Measurements from ENCODE around the gene TPPP2.
A peak's percentile ranks its signal among the peaks of the same experiment; 100 is the strongest.

TPPP2 gene

DNA sequence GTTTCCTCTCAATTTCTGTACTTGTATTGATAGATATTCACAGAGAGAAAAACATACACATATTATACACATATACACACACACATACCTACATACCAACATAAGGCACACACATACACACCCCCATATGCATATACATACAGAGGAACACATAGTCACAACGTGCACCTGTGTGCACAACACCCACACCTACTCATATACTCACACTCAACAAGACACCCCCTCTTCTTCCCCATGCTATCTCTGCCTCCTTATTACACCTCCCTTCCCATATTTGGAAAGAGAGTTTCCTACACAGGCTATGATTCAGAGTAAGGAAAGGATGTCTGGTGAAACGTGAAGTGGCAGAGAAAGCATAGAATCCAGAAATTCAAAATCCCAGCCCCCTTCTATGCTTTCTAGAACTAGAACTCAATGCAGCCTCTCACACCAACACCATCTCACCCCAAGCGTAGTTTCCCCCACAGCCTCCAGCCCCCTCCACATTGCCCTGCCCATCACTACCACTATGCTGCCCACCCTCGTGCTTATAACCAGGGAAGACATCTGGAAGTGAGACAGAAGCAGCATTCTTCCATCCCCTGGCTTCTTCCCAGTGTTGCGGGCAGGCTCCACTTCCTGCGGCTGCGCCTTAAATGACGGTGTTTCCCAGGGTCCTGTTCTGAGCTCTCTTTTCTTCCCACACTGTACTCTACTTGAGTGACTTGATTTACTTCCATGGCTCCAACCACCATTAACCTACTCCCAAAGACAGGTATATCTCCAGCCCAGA, 30.0 kb downstream of the TPPP2 start:
- no peak for DNase-seq

- DNase-seq: no peak
Measured at GRCh38 chr14:21060614-21061346, 30.8 kb downstream of the TPPP2 start.

DNA sequence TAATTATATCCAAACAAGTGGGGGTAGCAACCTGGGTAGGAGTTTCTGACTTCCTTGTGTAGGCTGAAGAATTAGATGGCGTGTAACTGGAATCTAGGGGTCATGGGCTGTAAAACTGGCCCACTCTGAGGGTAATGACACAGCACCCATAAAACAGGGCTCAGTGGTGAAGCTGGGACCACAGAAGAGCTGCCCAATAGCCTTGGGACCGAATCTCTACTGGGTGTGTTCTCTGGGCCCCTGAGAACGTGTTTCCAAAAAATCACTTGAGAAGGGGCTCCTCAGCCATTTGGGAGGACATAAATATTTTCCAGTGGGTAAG, 31.3 kb downstream of the TPPP2 start:
- no peak for DNase-seq

- DNase-seq: no peak
Measured at GRCh38 chr14:21063479-21063878, 33.5 kb downstream of the TPPP2 start.

DNA sequence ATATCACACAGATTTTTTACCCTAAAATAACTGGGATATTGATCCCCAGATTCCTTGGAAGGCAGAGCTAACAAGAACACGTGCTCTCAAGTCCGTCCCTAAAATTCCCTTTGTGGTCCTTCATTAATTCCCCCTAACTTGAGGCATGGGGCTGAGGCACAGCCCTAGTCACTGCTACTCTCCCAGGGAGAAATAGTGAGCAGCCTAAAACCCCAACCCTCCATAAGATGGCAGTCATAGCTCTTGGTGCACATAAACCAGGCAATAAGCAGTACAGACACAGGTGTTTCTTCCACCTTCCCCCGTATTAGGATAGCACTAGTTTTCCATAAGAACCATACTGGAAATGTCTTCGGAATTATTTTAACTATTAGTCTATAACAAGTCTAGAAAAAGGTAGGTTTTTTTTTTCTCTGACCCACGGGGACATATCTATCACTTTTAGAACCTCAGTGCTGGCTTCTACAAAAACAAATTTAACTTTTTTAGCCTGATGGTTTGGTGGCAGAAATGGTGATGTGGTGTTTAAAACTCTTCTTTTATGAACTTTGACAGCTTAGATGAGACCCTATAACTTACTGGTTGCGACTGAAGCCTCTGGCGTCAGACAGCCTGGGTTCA, 37.0 kb downstream of the TPPP2 start:
- no peak for DNase-seq

DNA sequence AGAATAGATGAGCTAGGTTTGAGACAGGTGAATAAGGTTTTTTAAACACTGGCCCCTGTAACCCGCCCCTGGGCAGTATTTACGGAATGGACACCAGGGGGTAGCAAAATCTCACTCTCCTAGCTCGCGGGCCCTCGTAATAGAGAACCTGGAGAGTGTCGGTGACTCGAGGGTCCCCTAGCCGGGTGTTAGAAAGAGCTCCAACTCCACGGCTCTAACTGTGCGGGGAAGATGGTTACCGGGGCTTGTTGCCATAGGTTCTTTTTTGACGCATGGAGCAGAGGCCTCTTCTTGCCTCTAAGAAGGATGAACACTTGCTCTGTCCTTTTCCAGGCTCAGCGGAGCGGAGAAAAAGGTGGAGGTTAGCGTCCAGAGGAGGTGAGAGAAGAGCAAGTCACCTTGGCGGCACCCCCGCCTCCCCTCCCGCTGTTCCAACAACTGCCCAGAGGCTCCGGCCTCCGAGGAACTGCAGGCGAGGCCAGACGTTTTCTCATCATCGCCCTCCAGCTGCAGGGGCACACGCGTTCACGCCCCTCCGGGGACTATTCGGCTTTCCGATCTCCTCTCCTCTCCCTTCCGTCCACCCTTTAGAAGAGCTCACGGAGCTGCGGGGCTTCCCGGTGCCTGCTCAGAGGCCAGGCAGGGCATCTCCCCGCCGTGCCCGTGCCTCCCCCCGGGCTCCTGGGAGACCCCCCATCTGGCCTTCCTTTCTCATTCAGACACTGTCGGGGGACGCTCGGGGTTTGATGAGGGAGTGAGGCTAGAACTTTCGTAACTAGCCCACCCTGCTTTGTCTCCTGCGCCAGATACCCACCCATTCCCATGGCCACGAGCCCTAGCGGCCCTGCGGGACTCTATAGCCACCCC, 38.7 kb downstream of the TPPP2 start:
- peak; percentile 27 for DNase-seq

DNA sequence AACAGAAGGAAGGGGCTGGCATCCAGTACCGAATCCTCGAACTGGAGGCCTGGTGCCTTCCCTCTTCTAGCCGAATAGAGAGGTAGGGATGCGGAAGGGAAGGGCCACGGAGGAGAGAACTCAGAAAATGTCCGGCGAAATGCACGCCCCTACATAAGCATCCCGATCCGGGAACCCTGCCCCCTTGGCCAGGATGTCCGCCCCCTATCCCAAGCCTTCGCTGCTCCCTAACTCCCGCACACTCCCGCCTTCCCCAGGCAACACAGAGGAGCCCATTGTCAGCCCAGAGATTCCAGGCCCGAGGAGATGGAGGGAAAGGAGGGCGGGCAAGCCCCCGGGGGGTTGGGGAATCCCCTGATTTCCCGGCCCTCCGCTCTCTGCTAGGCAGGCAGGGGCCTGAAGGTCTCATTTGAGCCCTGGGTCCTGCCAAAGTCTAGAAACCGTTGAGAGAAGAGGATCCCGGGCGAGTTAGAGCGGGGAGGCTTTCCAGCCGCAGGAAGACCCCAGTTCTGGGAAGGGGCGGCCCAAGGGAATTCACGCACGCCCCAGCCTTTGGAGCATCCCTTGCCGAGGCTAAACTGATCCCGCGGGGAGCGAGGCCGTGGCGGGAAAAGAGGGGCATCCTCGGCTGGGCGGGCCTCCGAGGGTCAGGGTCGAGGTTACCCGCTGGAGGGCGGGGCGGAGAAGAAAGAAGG, 39.5 kb downstream of the TPPP2 start:
- no peak for DNase-seq

- no peak for DNase-seq
Measured at GRCh38 chr14:21070083-21070609, 40.1 kb downstream of the TPPP2 start, which contains the start of gene ARHGEF40. TSS of gene ARHGEF40 (plus strand) at chr14:21070304. CDS start at chr14:21070397, 93 bp downstream.

DNA sequence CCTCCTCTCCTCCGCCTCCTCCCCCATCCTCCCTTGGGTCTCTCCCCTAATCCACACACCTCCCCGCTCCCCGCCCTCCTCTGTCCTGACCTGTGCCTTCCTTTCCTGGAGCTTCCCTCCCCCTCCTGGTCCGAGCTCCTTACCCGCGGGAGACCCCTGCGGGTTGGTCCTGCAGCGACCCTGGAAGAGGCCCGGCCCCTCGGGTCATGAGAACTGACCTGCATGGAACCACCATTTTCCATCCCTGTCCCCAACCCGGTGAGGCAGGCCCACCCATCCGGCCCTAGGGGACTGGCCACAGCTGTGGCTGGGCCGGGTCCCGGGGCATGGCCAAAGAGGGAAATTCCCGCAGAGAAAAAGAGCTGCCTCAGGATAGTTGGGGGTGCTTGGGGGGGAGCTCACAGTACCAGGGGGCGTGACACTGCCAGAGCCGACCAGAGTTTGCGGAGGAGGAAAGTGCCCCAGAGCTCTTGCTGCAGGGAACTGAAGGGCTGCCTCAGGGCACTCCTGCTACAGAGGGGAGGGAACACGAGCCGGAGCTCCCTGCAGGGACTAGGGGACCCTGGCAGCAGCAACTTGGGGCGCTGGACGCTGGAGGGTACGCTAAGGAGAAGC, 40.7 kb downstream of the TPPP2 start:
- peak; percentile 49 for DNase-seq

GRCh38 chr14:21071225-21072030, 41.4 kb downstream of the TPPP2 start:
- DNase-seq: peak; percentile 90

DNA sequence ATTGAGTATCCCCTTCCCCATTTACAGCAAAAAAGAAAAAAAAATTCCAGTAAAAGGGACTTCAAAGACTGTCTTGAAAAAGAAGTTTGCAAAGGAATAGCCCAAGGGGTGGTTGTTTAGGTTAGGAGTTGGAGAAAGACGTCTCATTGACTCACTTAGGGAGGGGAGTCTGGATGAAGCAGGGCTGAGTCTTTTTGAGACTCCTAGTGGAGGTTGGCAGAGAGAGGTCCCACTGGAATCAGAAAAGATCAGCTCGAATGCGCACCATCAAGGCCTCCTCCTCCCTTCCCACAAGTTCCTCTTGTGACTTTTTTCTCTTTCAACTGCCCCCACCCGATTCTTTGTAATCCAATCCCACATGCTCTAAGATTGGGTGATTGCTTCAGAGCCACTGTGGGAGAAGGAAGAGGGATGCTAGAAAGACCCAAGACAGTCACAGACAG, 42.0 kb downstream of the TPPP2 start:
- DNase-seq: peak; percentile 86

DNA sequence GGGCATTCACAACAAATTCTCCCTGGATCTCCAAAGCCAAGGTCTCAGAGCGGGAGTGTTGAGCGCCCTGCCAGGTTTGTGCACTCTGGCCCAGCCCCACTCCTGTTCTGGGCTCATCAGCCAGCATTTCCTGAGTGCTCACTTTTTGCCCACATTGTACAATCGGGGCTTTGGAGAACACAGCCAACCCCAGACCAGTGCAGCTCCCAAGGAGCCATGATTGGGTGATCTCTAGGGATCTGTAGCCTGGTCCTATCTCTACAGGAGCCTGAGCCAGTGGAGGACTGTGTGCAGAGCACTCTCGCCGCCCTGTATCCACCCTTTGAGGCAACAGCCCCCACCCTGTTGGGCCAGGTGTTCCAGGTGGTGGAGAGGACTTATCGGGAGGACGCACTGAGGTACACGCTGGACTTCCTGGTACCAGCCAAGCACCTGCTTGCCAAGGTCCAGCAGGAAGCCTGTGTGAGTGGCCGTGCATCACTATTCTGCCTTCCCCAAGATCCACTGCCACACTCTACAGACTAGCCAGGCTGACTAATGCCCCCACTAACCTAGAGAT, 42.8 kb downstream of the TPPP2 start:
- DNase-seq: no peak

DNA sequence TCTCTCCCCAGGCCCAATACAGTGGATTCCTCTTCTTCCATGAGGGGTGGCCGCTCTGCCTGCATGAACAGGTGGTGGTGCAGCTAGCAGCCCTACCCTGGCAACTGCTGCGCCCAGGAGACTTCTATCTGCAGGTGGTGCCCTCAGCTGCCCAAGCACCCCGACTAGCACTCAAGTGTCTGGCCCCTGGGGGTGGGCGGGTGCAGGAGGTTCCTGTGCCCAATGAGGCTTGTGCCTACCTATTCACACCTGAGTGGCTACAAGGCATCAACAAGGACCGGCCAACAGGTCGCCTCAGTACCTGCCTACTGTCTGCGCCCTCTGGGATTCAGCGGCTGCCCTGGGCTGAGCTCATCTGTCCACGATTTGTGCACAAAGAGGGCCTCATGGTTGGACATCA, 43.9 kb downstream of the TPPP2 start:
- no peak for DNase-seq

GRCh38 chr14:21074398-21075272, 44.6 kb downstream of the TPPP2 start:
- DNase-seq: no peak

GRCh38 chr14:21075719-21076437, 45.9 kb downstream of the TPPP2 start:
- no peak for DNase-seq

DNA sequence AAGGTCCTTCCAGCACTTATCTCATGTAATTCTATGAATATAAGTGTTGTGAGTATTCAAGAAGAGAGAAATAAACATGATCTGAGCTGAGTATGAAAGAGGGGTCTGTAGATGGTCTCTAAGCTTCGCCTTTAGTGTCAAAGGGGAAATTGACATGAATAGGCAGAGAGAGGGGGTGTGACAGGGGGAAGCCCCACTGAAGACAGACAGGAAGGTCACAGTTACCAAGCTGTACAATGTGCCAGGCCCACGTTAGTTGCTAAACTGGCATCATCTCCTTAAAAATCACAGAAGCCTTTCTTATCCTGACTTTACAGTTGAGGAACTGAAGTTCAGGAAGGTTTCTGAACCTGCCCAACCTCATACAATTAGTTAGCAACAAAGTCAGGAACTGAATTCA, 47.7 kb downstream of the TPPP2 start:
- DNase-seq: no peak

DNA sequence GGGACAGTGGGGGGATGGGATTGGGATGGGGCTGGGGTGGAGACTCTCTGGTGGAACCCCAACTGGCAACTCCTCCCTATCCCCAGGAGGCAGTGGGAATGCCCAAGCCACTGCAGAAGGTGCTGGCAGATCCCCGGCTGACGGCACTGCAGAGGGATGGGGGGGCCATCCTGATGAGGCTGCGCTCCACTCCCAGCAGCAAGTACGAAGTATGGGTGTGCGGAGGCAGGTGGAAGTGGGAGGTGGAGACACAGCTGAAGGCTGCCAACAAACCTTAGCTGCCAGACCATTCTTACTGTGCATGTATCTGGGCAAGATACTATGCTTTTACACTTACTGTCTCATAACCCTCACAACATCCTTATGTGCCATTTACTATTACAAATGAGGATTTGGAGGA, 48.3 kb downstream of the TPPP2 start:
- DNase-seq: no peak

DNA sequence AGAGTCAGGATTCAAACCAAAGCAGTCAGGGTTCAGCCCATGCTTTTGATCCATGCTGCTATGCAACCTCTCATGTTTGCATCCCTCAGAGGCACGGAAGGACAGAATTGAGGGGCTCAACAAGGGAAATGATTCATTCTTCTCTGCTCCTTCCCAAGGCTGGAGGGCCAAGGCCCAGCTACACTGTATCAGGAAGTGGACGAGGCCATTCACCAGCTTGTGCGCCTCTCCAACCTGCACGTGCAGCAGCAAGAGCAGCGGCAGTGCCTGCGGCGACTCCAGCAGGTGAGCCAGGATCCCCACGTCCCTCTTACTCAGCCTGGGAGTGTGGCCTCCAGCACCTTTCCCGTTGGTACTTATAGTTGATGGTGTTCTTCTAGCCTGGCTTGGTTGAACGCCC, 48.7 kb downstream of the TPPP2 start:
- no peak for DNase-seq

All from GF-D8 (cell line).